OCI-M2 (cell line): ENCODE measurements around the gene DENND5B.
"Not testable (repeated sequence)": the region's sequence is repeated elsewhere in the genome, so short reads cannot be mapped to it uniquely, and the experiment has no call there.

Experiments
- DNase-seq: peaks from one replicate; lab custom pipeline; 2025; ENCODE audit not compliant: unreplicated experiment; lab: John Stamatoyannopoulos, UW

DENND5B gene

DNA sequence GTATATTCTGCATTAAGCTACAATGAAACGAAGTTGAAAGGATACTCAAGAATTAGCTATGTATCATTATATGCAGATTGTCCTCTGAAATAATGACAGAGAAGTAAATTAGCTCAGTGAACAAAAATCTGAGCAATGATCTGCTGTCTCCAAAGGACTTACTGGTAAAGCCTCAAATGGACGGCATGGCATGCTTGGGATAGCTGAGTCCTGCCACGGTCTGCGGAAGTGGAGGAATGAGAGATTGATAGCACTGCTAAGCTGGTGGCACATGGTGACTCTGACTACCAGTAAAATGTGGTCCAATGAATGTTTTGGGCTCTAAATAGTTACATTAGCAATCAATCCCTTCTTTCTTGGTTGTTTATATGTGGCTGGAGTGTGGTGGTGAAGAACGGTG is 3.7 kb upstream of the DENND5B start:
- no peak for DNase-seq

DNA sequence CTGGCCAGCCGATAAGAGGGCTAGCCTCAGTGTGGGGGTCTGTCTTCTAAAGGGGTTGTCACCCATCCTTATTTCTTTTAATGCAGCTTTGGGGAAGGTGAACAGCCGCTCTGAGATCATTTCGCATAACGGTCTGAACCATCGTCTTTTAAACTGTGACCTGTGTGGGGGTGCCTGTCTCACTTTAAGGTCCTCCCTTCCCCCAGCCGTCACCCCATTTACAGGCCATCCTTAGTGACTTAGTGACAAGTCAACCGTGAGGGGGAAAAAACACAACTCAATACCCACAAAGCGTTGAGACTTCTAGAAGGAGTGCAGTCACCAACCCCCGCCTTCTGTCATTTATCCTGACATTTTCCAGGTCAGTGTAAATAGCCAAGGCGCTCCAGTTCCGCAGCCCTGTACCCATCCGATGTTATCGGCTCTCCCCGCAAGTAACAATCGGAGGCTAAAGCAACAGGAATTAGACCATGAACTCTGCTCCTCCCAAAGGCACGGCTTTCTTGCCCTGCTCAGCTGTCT is 505 bp upstream of the DENND5B start:
- DNase-seq, result no peak

DNA sequence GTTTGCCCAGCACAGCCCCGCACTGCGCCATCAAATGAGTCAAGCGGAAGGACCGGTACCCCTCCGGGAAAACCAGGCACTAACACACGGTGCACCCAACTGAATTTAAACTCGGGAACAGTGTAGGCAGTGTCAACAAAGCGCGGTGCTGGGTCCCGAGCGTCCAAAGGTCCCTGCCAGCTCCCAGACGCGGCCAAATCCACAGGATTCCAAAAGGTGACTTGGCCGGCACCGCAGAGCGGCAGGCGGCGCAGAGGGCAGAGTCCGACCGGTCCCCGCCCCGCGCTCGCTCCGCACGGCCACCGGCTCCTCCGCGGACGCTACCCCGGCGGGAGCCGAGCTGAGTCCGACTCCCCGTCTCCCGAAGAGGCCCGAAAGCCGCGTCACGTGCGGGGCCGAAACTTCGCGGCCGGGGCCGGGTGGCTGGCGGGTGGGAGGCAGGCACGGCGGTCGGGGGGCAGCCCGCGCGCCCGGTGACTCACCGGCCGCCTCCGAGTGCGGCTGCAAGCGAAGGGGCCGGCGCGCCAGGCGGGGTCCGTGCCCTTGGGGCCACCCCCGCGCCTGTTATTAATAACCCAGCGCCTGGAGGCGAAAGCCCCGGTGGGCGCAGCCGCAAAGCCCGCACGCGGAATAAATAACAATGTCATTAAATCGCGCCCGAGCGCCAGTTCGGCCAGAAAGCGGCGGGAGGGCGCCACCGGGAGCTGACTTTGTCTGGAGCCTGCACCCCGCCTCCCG is 863 bp downstream of the DENND5B start:
- no peak for DNase-seq

DNA sequence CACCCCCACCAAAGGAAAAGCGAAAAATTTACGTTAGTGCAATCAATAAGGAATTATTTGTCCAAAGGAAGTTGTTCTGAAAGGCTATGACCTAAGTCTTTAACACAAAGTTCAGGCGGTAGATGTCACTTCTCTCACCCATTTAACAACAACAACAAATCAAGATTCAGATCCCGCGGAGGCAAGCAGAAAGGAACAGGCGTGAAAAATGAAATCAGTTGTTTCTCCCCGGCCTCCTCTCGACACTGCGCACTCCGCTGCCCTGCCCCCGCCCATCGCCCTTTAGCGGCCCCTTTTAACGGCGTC is 1.4 kb downstream of the DENND5B start:
- DNase-seq, result no peak

DNA sequence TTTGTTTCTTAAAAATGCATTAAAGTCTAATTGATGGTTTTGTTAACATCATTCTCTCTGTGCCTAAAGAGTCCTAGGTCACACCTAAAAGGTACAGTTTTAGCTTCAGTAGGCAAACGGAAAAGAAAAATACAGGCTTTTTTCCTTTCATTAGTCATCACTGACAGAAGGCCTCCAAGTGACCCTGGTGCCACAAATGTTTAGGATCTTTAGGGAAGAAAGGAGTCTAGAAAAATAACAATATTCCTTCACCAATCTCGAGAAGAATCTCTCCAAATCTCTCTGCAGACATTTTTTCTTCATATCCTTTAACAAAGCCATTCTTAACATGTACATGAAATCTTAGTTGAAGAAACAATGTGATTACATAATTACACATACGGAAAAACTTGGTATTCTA is 2.0 kb downstream of the DENND5B start:
- no peak for DNase-seq

DNA sequence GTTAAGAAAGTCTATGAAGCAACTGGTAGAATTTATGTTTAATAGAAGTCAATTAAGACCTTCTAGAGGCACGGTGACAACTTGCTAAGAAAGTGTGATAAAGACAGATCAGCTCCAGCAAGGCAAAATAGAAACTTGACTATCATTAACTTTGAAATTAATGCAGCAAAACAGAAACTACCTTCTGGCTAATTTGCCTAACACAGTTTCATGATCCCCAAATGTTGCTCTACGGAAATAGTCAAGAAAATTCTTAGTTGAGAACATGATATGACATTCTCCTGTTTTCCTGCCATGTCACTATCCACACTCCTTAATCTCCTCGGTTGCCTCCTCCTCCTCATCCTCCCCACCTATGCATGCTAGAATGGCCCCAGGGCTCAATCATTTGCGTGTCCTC is 4.2 kb downstream of the DENND5B start:
- no peak for DNase-seq

DNA sequence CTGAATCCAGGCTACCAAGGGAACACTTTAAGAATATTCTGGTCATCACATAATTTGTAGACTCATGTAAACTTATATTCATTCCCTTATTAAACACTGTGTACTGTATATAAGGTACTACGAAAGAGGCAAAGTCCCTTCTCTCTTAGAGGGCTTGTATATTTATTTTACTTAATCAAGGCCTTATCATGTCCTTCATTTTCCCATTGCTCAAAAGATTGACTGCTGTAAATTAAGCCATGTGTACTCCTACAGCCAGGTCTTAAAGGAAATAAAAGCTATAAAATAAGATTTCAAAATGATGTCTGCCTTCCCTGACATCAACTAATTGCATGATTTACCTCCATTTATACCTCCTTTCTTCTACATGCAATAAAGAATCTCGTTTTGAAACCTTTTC is 5.0 kb downstream of the DENND5B start:
- DNase-seq, result no peak

DNA sequence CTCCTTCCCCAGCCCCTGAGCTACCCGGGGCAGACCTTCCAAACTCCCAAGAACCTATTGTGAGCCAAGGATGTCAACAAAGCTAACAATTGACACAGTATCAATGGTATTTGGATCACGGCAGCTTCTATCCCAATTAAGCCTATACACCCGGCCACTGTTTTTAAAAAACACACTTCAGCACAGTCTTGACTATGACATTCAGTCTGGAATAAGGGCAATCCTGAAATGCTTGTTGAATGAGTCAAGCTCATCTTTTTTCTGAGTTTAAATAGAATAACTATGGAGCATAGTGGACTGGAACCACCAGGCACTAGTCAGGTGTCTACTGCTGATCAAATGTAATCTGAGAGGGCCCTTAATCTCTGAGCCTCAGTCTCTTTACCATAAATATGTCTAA is 5.7 kb downstream of the DENND5B start:
- no peak for DNase-seq

DNA sequence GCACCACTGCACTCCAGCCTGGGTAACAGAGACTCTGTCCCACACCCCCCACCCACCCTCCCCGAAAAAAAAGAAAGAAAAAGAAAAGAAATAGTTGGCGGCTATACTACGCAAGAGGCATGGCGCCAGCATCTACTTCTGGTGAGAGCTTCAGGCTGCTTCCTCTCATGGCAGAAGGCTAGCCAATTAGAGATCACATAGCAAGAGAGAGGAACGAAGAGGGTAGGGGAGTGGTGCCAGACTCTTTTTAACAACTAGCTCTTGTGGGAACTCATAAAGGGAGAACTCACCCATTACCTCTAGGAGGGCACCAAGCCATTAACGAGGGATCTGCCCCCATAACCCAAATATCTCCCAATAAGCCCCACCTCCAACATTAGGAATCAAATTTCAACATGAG is 6.2 kb downstream of the DENND5B start:
- DNase-seq, result no peak

DNA sequence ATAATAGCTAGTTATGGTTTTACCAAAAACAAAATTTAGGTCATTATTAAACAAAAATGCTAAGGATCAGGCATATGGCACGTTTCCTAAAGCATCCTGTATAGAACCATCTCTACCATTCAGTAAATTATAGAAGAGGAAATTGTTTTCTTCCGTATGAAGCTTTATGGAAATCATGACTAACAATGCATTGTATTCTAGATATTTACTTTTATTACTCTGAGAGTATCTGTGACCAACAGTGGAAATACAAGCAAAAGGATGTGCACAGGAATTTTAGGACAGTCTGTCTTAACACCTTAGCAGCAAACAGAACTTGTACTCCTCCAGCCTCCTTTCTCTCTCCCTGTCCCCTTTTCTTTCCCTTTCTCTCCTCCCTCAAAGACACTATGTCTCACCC is 7.1 kb downstream of the DENND5B start:
- DNase-seq, result no peak

DNA sequence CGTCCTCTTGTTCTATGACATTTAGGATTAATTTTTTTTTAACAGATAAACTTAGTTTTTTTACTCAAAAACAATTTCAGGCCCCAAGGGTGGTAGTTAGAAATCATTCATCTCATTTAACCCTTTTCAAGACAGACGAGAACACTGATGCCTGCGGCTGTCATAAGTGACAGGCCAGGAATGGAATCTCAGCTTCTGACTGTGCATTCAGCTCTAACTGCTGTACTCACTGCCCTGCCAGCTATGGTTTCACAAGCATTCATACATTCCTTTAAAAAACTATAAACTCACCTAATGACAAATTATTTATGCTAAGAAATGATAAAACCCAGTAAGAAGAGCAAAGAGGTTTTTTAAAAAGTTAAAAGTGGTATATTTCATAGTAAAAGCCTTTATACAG is 8.8 kb downstream of the DENND5B start:
- no peak for DNase-seq

DNA sequence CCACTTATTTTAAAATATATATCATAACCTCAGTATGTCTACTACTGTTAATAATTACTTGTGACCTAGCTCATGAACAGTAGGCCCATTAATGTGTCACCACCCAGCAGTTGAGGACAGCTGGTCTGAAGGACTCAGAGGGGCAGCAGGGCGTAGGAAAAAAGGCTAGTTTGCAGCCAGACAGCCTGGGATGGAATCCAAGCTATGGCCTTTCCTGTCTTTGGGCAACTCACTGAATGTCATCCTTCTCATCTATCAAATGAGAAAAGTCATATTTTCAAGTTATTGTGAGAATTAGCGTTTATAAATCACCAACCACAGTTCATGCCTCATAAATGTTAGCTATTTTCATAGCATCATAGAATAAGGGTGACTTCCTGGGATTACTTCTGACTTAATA is 12.3 kb downstream of the DENND5B start:
- no peak for DNase-seq

DNA sequence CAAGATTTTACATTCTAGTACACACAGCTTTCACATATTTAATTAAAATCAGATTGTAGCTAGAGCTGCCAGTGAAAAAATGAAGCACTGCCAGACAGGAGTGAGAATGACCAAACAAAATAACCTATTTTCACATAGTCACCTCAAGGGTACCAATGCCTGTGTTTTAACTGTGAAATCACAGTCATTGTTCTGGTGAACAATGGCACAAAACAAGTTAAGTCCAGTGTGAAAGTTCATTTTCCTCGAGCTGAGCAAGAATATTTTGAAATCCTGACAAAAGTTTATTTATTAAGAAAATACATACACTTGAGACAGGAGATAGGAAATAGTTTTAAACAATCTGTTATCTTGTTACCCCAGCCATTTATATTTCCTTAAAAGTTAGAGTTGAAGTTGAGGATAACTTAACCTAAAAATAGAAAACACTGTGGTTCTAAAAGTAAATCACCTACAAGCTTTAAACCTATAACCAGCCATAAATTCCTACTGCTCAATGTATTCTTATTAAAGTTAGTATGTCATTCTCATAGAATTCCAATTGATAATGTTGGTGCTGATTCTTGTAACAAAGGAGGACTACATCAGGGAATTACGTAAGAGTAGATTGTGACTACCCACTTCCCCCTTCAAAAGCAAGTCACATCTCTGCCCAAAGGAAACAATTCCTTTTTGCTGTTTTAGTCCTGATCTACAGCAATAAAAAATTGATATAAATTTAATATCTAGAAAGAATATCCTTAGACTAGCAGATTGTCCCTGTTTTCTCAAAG is 15.9 kb downstream of the DENND5B start:
- DNase-seq, result no peak

DNA sequence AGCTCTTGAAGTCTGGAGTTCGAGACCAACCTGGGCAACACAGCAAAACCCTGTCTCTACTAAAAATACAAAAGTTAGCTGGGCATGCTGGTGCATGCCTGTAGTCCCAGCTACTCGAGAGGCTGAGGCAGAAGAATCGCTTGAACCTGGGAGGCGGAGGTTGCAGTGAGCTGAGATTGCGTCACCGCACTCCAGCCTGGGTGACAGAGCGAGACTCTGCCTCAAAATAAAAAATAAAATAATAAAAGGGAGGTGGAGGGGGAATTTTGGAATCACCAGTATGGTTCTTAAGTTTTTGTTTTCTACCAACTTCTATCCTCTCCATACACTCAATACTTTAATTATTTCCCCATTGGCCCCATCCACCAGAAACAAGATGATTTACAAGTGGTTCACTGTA is 16.6 kb downstream of the DENND5B start:
- not testable (repeated sequence) for DNase-seq

DNA sequence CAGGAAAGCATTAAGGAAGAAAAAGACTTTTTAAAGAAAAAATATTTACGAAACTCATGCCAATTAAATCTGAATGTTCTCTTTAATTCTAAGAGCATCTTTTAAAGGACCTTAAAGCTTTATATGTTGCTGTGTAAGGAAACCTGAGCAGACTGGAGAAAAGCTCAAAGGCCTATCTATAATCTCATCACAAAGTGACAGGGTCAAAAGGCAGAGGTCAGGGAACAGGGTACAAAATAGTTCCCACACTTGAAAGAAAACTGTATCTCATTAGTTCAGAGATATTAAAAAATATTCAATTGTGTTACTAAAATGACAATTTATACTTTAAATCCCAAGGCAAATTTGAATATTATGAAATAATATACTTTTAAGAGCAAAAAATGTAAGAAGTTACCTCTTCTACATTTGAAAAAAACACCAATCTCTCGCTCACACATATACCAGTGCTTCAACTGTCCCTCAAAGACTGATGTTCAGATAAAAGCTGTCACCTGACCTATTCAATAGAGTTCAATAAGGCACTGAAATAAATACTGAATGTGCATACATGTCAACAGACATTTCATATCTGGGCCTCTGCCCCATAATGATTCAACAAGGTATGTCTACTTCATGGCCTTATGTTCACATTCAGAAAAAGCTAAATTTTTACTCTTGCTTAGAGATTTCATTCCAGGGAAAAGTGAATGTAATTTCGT is 17.9 kb downstream of the DENND5B start:
- DNase-seq, result no peak

DNA sequence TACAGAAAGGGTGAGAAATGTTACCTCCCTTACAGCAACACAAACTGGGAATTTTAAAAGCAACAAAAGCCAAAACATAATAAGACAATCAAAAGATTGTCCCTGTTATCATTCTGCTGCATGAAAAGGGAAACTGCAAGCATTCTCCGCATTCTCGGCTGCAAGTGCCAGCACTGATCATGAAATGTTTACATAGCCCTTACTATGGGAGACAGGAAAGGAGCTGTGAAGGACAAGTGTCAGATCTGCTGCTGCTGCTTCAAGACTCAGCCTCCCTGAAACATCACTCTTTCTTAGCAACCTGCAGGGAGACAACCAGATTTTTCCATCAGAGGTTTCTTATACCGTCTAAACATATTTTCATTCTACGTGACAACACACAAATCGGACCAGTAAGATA is 20.1 kb downstream of the DENND5B start:
- DNase-seq, result no peak

DNA sequence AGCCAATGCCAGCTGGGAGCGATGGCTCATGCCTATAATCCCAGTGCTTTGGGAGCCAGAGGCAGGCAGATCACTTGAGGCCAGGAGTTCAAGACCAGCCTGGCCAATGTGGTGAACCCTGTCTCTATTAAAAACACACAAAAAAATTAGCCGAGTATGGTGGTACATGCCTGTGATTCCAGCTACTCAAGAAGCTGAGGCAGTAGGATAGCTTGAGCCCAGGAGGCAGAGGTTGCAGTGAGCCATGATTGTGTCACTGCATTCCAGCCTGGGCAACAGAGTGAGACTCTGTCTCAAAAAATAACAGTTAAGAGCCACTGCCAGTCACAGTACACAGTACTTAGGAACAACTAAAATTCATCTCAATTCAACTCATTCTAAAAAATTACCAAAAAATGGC is 21.4 kb downstream of the DENND5B start:
- not testable (repeated sequence) for DNase-seq

DNA sequence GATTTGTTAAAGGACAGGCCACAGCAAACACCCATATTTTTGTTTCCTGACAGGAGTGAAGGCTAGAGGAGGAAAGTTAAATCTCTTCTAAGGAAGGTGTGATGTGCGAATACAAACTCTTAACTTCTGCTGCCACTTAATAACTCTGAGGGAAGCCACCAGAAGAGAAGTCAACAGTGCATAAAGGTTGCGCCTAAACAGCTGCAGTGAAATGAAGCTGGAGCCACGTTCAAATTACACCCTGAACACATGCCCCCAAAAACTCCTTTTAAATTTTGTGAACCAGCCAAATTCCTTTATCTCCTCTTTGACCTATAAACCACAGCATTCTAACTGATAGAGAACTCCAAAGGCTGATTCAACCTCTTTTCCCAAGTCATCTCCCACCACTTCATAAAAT is 22.4 kb downstream of the DENND5B start:
- no peak for DNase-seq

DNA sequence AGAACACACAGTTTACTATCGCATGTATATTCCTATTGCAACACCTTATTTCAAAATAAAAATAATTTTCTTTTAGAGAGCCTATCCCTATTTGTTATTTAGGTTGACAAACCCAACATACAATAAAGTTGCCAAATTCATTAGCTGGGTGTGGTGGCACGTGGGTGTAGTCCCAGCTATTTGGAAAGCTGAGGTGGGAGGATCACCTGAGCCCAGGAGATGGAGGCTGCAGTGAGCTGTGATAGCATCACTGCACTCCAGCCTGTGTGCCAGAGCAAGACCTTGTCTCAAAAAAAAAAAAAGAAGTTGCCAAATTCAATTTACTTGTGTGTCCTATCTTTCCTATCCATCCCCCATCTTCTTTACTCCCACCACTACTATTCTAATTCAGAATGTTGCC is 23.9 kb downstream of the DENND5B start:
- no peak for DNase-seq

DNA sequence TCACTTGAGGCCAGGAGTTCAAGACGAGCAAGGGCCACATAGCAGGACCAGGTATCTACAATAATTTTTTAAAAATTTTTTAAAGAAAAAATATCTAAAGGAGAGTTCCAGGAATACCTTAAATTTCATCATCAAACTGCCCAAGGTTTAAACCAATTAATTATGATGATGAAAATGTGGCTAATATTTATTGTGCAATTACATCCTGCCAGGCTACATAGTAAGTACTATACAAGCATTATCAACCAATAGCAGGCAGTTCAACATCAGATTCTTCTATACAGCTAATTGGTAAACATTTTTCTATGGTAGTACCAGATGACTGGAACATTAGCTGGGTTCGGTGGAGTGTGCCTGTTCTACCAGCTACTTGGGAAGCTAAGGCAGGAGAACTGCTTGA is 24.4 kb downstream of the DENND5B start:
- no peak for DNase-seq

DNA sequence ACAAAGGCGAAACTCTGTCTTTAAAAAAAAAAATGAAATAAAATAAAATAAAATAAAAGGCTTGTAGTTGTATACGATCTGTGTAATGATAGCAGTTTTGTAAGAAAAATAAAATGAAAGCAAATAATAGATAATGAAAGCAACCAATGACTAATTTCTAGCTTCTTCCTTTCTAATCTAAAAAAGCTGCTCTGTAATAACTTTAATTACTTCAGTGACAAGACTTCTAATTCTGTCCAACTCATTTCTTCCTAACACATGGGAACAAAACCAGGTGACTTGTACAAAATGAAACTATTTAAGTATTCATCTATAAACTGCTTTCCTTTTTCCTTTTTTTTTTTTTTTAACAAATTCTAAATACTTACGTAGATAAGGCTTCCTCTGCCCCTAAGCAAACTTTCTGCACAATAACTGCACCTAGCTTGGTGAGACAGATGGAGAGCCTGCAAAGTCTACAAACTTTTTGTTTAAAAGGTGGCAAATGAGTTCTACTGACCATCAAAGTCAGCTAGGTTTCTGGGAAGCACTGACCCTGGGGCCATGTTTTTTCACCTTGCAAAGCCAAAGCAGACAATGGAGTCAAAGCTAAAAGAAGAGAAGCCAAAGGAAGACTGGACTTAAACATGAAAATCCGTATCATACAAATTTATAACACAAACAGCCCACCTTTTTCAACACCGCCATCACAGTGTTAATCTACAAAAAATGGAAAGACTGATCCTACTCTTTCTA is 28.2 kb downstream of the DENND5B start:
- DNase-seq, result no peak
